ENCODE results near the gene GUCY1B1. TPM values are rescaled to one million over a fixed set of nuclear protein-coding genes. Genes with fewer than 3 reads are reported as not detected.
A peak's percentile ranks its signal among the peaks of the same experiment; 100 is the strongest.
"Not testable (repeated sequence)": the region's sequence is repeated elsewhere in the genome, so short reads cannot be mapped to it uniquely, and the experiment has no call there.

Gene GUCY1B1
- total and polyA plus RNA-seq, 10 donors, result 3.6 to 20.8 (median 15.0) TPM

DNA sequence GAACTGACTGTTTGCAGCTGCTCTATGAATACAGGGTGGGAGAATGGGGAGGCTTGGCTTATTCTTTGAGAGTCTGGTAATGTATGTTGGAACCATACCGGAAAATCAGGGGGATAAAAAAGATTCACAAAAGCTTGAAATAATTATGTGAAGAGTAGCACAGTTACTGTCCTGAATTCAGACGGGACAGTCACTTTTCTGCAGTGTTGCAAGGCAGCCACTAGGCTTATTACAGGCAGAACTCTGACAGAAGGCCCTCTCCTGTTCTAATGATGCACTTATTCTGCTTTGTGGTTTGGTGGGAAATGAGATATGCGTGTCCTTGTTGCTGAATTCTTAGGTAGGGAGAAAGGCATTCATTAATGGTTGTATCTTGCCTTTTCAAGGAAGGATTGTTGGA is 37.2 kb downstream of the GUCY1B1 start:
- WGBS, 5 donors, result 61 to 69% (median 65%) methylated on average over 3 of the region's 3 CpGs
- Histone ChIP-seq H3K9me3 (no peaks in the 10 kb centered on the region), H3K4me1 (no peaks in the 10 kb centered on the region), H3K27ac (no peak overlapping the region), H3K27me3 (replicated peaks in 1 of 7) (no peaks in the 10 kb centered on the region), H3K36me3 (no peaks in the 10 kb centered on the region), H3K4me3 (no peak overlapping the region)
- no peak for TF ChIP-seq POLR2AphosphoS5 (IDR thresholded peaks at IDR 0.05)
- TF ChIP-seq, protein P1, sequence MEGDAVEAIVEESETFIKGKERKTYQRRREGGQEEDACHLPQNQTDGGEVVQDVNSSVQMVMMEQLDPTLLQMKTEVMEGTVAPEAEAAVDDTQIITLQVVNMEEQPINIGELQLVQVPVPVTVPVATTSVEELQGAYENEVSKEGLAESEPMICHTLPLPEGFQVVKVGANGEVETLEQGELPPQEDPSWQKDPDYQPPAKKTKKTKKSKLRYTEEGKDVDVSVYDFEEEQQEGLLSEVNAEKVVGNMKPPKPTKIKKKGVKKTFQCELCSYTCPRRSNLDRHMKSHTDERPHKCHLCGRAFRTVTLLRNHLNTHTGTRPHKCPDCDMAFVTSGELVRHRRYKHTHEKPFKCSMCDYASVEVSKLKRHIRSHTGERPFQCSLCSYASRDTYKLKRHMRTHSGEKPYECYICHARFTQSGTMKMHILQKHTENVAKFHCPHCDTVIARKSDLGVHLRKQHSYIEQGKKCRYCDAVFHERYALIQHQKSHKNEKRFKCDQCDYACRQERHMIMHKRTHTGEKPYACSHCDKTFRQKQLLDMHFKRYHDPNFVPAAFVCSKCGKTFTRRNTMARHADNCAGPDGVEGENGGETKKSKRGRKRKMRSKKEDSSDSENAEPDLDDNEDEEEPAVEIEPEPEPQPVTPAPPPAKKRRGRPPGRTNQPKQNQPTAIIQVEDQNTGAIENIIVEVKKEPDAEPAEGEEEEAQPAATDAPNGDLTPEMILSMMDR (IDR thresholded peaks at IDR 0.05 in 8 of 11, conservative IDR thresholded peaks at IDR 0.05 in 3 of 11), result peak in 3 of 11 experiments; percentile 5 to 12 (median 10)
- intact Hi-C loops (cut with DNase I; ENCODE audit: low total_unique reads), result no loop called here
- no peak for DNase-seq

DNA sequence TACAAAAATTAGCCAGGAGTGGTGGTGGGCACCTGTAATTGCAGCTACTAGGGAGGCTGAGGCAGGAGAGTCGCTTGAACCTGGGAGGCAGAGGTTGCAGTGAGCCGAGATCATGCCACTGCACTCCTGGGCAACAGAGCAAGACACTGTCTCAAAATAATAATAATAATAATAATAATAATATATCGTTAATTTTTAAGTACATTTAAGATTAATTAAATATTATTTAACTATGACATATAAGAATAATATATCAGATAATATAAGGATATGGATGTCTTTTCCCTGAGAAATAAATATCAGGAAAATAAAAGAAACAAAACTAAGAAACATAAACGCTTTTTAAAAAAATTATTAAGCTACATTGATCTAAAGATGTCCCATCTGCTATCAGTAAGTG is 38.8 kb downstream of the GUCY1B1 start:
- H3K4me1 ChIP-seq; intact Hi-C loops (cut with DNase I; ENCODE audit: low total_unique reads); H3K27ac ChIP-seq; H3K27me3 ChIP-seq (replicated peaks in 1 of 7); H3K4me3 ChIP-seq; H3K9me3 ChIP-seq; DNase-seq; H3K36me3 ChIP-seq: not testable (repeated sequence)
- WGBS, 5 donors, result 90 to 95% (median 92%) methylated on average over 4 of the region's 4 CpGs

- Histone ChIP-seq H3K4me3 (no peak overlapping the region), H3K9me3 (no peaks in the 10 kb centered on the region), H3K36me3 (no peaks in the 10 kb centered on the region), H3K27ac (no peak overlapping the region), H3K27me3 (replicated peaks in 1 of 7) (no peaks in the 10 kb centered on the region), H3K4me1 (no peaks in the 10 kb centered on the region)
- TF ChIP-seq, protein P1 (IDR thresholded peaks at IDR 0.05 in 8 of 11, conservative IDR thresholded peaks at IDR 0.05 in 3 of 11), result no peak
- TF ChIP-seq POLR2AphosphoS5 (IDR thresholded peaks at IDR 0.05) (no peak), POLR2A (IDR thresholded peaks at IDR 0.05) (no peak)
- intact Hi-C loops (cut with DNase I; ENCODE audit: low total_unique reads), result no loop called here
- DNase-seq, result no peak
- 74 to 88% (median 80%) methylated on average over 5 of the region's 5 CpGs for whole genome bisulfite sequencing, 5 donors
Measured at GRCh38 chr4:155799116-155799793, 40.4 kb downstream of the GUCY1B1 start.

GRCh38 chr4:155799794-155800123 is 40.9 kb downstream of the GUCY1B1 start:
- TF ChIP-seq POLR2A (IDR thresholded peaks at IDR 0.05) (no peak), POLR2AphosphoS5 (IDR thresholded peaks at IDR 0.05) (no peak)
- TF ChIP-seq, protein P1 (IDR thresholded peaks at IDR 0.05 in 8 of 11, conservative IDR thresholded peaks at IDR 0.05 in 3 of 11), result no peak
- Histone ChIP-seq H3K27ac (no peak overlapping the region), H3K4me1 (no peaks in the 10 kb centered on the region), H3K4me3 (no peak overlapping the region), H3K27me3 (replicated peaks in 1 of 7) (no peaks in the 10 kb centered on the region), H3K36me3 (no peaks in the 10 kb centered on the region), H3K9me3 (no peaks in the 10 kb centered on the region)
- intact Hi-C loops (cut with DNase I; ENCODE audit: low total_unique reads), result no loop called here
- DNase-seq, result no peak
- WGBS, 5 donors, result 86 to 94% (median 89%) methylated on average over 8 of the region's 8 CpGs

All from spleen (tissue), 11 donors.